ENCODE data around the gene ZNF230. TPM values are rescaled to one million over a fixed set of nuclear protein-coding genes. Genes with fewer than 3 reads are reported as not detected.
A peak's percentile ranks its signal among the peaks of the same experiment; 100 is the strongest.

Gene ZNF230
- total and polyA plus RNA-seq, 9 of the 15 experiments (the other 6 are each of a cell fraction or from before 2014, with no cell fraction given): 1.3 to 4.0 (median 2.2) TPM

- peak in 1 of 3 experiments; percentile 89; a peak in 2 of 6 replicates for TF ChIP-seq ZBTB11 (CRISPR knock-in tag; IDR thresholded peaks at IDR 0.05)
- no peak for TF ChIP-seq CHD4 (IDR thresholded peaks at IDR 0.05; ENCODE audit: insufficient read depth, insufficient replicate concordance, low read depth, low read length, poor library complexity, severe bottlenecking)
- TF ChIP-seq NFE2 (IDR thresholded peaks at IDR 0.05; ENCODE audit: low read depth): no peak
- TF ChIP-seq PRMT5 (CRISPR knock-in tag; IDR thresholded peaks at IDR 0.05): no peak
- no peak for TF ChIP-seq ZNF3 (CRISPR knock-in tag; IDR thresholded peaks at IDR 0.05)
- no peak for TF ChIP-seq TSC22D4 (tag; IDR thresholded peaks at IDR 0.05)
- no peak for TF ChIP-seq ZEB2 (IDR thresholded peaks at IDR 0.05)
- TF ChIP-seq E2F1 (CRISPR knock-in tag; IDR thresholded peaks at IDR 0.05): no peak
- peak; percentile 41; the same call in 1 of the 2 replicates for TF ChIP-seq POLR2AphosphoS5 (IDR thresholded peaks at IDR 0.05; ENCODE audit: control insufficient read depth, insufficient read depth, low read depth, low read length)
- TF ChIP-seq NFYB (IDR thresholded peaks at IDR 0.05; ENCODE audit: extremely low read depth, insufficient read length): no peak
- peak; percentile 53; the same call in 1 of the 2 replicates for TF ChIP-seq ZBTB12 (CRISPR knock-in tag; IDR thresholded peaks at IDR 0.05)
- TF ChIP-seq STAT6 (CRISPR knock-in tag; IDR thresholded peaks at IDR 0.05): no peak
- TF ChIP-seq GTF2E2 (tag; IDR thresholded peaks at IDR 0.05): no peak
- no peak for TF ChIP-seq SOX6 (IDR thresholded peaks at IDR 0.05)
- no peak for TF ChIP-seq SMARCC2 (IDR thresholded peaks at IDR 0.05; ENCODE audit: low read depth)
- no peak for TF ChIP-seq KAT7 (CRISPR knock-in tag; IDR thresholded peaks at IDR 0.05; ENCODE audit: borderline replicate concordance)
Observed at GRCh38 chr19:44002566-44003460, at the start of gene ZNF230 (continued).

All from K562 (cell line).